T-cell (primary cell): ENCODE results near the gene PSD4. TPM values are rescaled to one million over a fixed set of nuclear protein-coding genes. Genes with fewer than 3 reads are reported as not detected.

ENCODE experiments used
- ATAC-seq, 4 experiments: fragments of 200-7000 bp in 3 of 4; fragments of 150-1000 bp in 1 of 4; cut with Tn5 transposase; replicated peaks in 1 of 4; 1 replicate in 3 of 4; 2 replicates in 1 of 4; pipeline ENCODE4 v1.10.0; 2021; ENCODE audit warnings: moderate library complexity in 3 of 4, mild to moderate bottlenecking in 2 of 4, moderate number of reproducible peaks in 1 of 4
- CTCF ChIA-PET, 2 donors: fragments of 300-600 bp; sonication (Branson Sonifier 250); formaldehyde crosslinking; loops; one replicate each; lab custom pipeline; 2022; ENCODE audit warnings: antibody characterized with exemption in 2 of 2; lab: Charles Lee
- POLR2A ChIA-PET, 2 donors: fragments of 300-600 bp; sonication (Branson Sonifier 250); formaldehyde crosslinking; loops; one replicate each; lab custom pipeline; 2022; ENCODE audit warnings: antibody characterized with exemption in 2 of 2; lab: Charles Lee
- DNase-seq, 35 experiments: peaks; one replicate each; pipeline versions ENCODE4 v3.0.0 to v3.0.0-alpha.2; 2013 to 2023
- H3K27ac ChIP-seq: one replicate; pipeline ENCODE4 v1.5.1; 2013; ENCODE audit warnings: low read length
- H3K27me3 ChIP-seq, 2 experiments: replicated peaks in 1 of 2; 1 replicate in 1 of 2; 2 replicates in 1 of 2; pipeline versions ENCODE4 v1.6.1 to v1.7.0; 2013; ENCODE audit warnings: low read length in 1 of 2, mixed read lengths in 1 of 2; ENCODE audit not compliant: control insufficient read depth in 2 of 2, insufficient read depth in 2 of 2; ENCODE audit errors: extremely low read depth in 1 of 2
- H3K36me3 ChIP-seq, 2 donors: 1 replicate in 1 of 2; 2 replicates in 1 of 2; pipeline versions ENCODE4 v1.6.1 to v1.7.0; 2013; ENCODE audit warnings: low read length in 1 of 2; ENCODE audit not compliant: control insufficient read depth in 2 of 2, insufficient read depth in 1 of 2; ENCODE audit errors: extremely low read depth in 1 of 2
- H3K4me1 ChIP-seq, 2 experiments: 1 replicate in 1 of 2; 2 replicates in 1 of 2; pipeline versions ENCODE4 v1.6.1 to v1.7.0; 2013; ENCODE audit warnings: low read length in 2 of 2, mixed read lengths in 1 of 2; ENCODE audit not compliant: insufficient read depth in 2 of 2, control insufficient read depth in 1 of 2; ENCODE audit errors: extremely low read depth in 1 of 2
- H3K4me3 ChIP-seq, 2 donors: 1 replicate in 1 of 2; 2 replicates in 1 of 2; pipeline versions ENCODE4 v1.5.1 to v1.7.0; 2013; ENCODE audit warnings: mild to moderate bottlenecking in 2 of 2, low read length in 1 of 2, moderate library complexity in 1 of 2; ENCODE audit not compliant: control insufficient read depth in 1 of 2; ENCODE audit errors: extremely low read depth in 1 of 2
- H3K9me3 ChIP-seq: 2 replicates; pipeline ENCODE4 v1.7.0; 2013
- H3K27ac Mint-ChIP-seq, 2 donors: one replicate each; pipeline ENCODE4 v1.8.0; 2020 to 2021; ENCODE audit warnings: mild to moderate bottlenecking in 2 of 2, mixed read lengths in 2 of 2
- H3K27me3 Mint-ChIP-seq, 2 donors: one replicate each; pipeline ENCODE4 v1.8.0; 2021 to 2022; ENCODE audit warnings: mixed read lengths in 2 of 2
- H3K36me3 Mint-ChIP-seq: one replicate; pipeline ENCODE4 v1.8.0; 2021; ENCODE audit warnings: mixed read lengths
- H3K4me1 Mint-ChIP-seq, 3 donors: one replicate each; pipeline ENCODE4 v1.8.0; 2020 to 2022; ENCODE audit warnings: mixed read lengths in 3 of 3, mild to moderate bottlenecking in 1 of 3
- H3K4me3 Mint-ChIP-seq, 3 donors: one replicate each; pipeline ENCODE4 v1.8.0; 2020 to 2022; ENCODE audit warnings: mild to moderate bottlenecking in 3 of 3, mixed read lengths in 3 of 3, moderate library complexity in 3 of 3
- H3K9me3 Mint-ChIP-seq, 3 donors: one replicate each; pipeline ENCODE4 v1.8.0; 2020 to 2022; ENCODE audit warnings: mixed read lengths in 3 of 3
- WGBS: methylation state at CpG from one replicate; pipeline ENCODE4 v1.1.5; 2013; ENCODE audit warnings: missing lambda C conversion rate; ENCODE audit not compliant: insufficient coverage; 5-methylcytosine and 5-hydroxymethylcytosine counted together
- total RNA-seq, 35 experiments: library from RNA in 6 of 35; stranded (reverse) in 6 of 35; fragments of 120-200 nt in 1 of 35; gene quantifications; one replicate each; pipeline versions ENCODE4 v1.2.1 to v1.2.4 and lab custom pipeline; 2013 to 2026

The PSD4 gene
- total RNA-seq, 5 donors from 2014 or later (not counting 1 experiment from before 2014, with no cell fraction given), result 145 to 217 (median 150) TPM

GRCh38 chr2:113197347-113198047 lies 23.7 kb downstream of the PSD4 start:
- H3K4me3 Mint-ChIP-seq, result no peak overlapping the region
- Histone ChIP-seq H3K36me3 (peaks cover 25 to 98% of the 10 kb centered on the region in 2 donors), H3K27ac (no peak overlapping the region), H3K27me3 (no peaks in the 10 kb centered on the region), H3K9me3 (no peaks in the 10 kb centered on the region), H3K4me3 (no peak overlapping the region), H3K4me1 (peaks cover 0 to 22% of the 10 kb centered on the region in 2 experiments)
- peak overlapping the region; percentile 82 for H3K27ac Mint-ChIP-seq
- H3K36me3 Mint-ChIP-seq, result peaks cover 53% of the 10 kb centered on the region
- WGBS, result 94% methylated on average over 13 of the region's 17 CpGs
- POLR2A ChIA-PET, result no interaction called here
- ATAC-seq, result no peak
- no peaks in the 10 kb centered on the region for H3K27me3 Mint-ChIP-seq
- CTCF ChIA-PET, result interaction anchor here (1.4 to 5.1 kb wide), 4 partner anchors 14 to 61 kb away, joined by 3 to 73 read pairs (median 32); partner anchors contain the start of gene PSD4 (in 1 of the 2)
- no peak for DNase-seq
- H3K4me1 Mint-ChIP-seq, result peaks cover 4 to 41% (median 11%) of the 10 kb centered on the region in 3 donors
- no peaks in the 10 kb centered on the region for H3K9me3 Mint-ChIP-seq

DNA sequence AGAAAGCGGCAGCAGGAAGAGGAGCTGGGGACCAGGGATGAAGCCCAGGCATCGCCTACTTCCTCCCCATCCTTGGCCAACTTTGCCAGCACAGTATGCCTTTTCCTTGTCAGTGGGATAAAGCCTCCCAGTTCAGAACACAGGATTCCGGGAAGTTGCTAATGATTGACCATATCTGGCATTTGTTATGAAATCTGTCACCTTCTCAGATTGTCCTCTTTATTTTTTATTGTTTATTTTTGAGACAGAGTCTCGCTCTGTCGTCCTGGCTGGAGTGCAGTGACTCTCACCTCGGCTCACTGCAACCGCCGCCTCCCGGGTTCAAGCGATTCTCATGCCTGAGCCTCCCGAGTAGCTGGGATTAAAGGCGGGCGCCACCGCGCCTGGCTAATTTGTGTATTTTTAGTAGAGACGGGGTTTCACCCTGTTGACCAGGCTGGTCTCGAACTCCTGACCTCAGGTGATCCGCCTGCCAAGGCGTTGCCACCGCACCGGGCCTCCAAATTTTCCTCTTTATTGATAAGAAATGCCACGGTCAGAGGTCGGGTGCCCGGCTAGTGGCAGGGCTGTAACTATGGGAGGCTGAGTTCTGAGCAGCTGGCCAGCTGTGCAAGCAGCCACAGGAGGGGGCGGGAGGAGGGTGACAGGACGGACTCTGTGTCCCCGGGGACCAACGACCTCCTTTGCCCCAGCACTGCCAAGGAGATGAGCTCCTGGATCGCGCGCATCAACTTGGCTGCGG lies 24.4 kb downstream of the PSD4 start:
- Histone ChIP-seq H3K4me3 (no peak overlapping the region), H3K27me3 (no peaks in the 10 kb centered on the region), H3K9me3 (no peaks in the 10 kb centered on the region), H3K36me3 (peaks cover 24 to 96% of the 10 kb centered on the region in 2 donors), H3K27ac (no peak overlapping the region), H3K4me1 (peaks cover 0 to 17% of the 10 kb centered on the region in 2 experiments)
- ATAC-seq (no peak), DNase-seq (no peak)
- peak overlapping the region in 1 of 2 donors; percentile 39 for H3K27ac Mint-ChIP-seq
- POLR2A ChIA-PET, result no interaction called here
- no peaks in the 10 kb centered on the region for H3K9me3 Mint-ChIP-seq
- peaks cover 55% of the 10 kb centered on the region for H3K36me3 Mint-ChIP-seq
- peaks cover 4 to 41% (median 18%) of the 10 kb centered on the region in 3 donors for H3K4me1 Mint-ChIP-seq
- CTCF ChIA-PET, result interaction anchor here (0.6 to 5.1 kb wide), 12 partner anchors 13 to 191 kb away, joined by 3 to 73 read pairs (median 5); partner anchors contain the start of gene PSD4 (in 2 of the 2)
- no peaks in the 10 kb centered on the region for H3K27me3 Mint-ChIP-seq
- no peak overlapping the region for H3K4me3 Mint-ChIP-seq
- WGBS, result 99% methylated on average over 28 of the region's 32 CpGs

DNA sequence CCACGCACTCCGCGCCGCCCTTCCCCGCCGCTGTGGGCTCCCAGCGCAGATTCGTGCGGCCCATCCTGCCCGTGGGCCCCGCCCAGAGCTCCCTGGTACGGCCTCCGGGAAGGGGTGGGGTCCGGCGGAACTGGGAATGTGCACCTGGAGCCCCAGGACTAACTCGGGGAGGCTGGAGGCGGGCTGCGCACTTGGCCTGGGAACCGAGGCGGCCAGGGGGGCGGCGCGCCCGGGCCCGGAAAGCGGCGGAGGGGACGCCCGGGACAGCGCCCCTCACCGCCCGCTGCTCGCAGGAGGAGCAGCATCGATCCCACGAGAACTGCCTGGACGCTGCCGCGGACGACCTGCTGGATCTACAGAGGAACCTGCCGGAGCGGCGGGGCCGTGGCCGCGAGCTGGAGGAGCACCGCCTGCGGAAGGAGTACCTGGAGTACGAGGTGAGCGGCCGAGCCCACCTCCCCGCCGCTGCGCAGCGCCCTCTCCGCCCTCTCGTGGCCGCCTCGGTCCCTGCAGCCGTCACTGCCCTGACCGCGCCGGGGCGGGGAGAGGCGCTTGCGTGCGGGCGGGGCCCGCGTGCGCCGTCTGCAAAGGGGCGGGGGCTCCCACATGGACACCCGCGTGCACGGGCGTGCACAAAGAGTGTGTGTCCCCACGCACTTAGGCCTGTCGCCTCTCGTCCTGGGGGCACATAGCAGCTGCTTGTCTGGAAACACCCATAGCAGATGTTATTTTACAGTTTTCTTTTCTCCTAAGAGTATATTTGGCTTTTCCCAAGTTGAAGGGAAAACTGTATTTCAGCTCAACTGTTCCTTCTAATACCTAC lies 25.2 kb downstream of the PSD4 start:
- WGBS, result 72% methylated on average over 72 of the region's 79 CpGs
- H3K4me3 ChIP-seq, result no peak overlapping the region
- no peaks in the 10 kb centered on the region for H3K27me3 Mint-ChIP-seq

GRCh38 chr2:113200236-113200635 lies 26.5 kb downstream of the PSD4 start:
- POLR2A ChIA-PET, result no interaction called here
- no peaks in the 10 kb centered on the region for H3K9me3 Mint-ChIP-seq
- H3K4me3 ChIP-seq, result no peak overlapping the region
- WGBS, result 93% methylated on average over 3 of the region's 4 CpGs
- no peaks in the 10 kb centered on the region for H3K27me3 Mint-ChIP-seq
- no peaks in the 10 kb centered on the region for H3K27me3 ChIP-seq
- H3K27ac ChIP-seq, result no peak overlapping the region
- ATAC-seq (no peak), DNase-seq (no peak)
- peaks cover 39% of the 10 kb centered on the region for H3K36me3 Mint-ChIP-seq
- H3K36me3 ChIP-seq, result peaks cover 14 to 77% of the 10 kb centered on the region in 2 donors
- H3K9me3 ChIP-seq, result no peaks in the 10 kb centered on the region
- H3K27ac Mint-ChIP-seq, result peak overlapping the region; percentile 59 to 73
- CTCF ChIA-PET, result interaction anchor here (3.4 to 5.1 kb wide), 2 partner anchors 62 to 63 kb away, joined by 34 to 73 read pairs; no protein-coding TSS in a partner anchor
- no peak overlapping the region for H3K4me3 Mint-ChIP-seq
- peaks cover 14 to 36% (median 31%) of the 10 kb centered on the region in 3 donors for H3K4me1 Mint-ChIP-seq
- peaks cover 0 to 32% of the 10 kb centered on the region in 2 experiments for H3K4me1 ChIP-seq

More for the DNA sequence above, 25.2 kb downstream of the PSD4 start:
- H3K4me1 Mint-ChIP-seq, result peaks cover 7 to 39% (median 24%) of the 10 kb centered on the region in 3 donors
- no peaks in the 10 kb centered on the region for H3K9me3 Mint-ChIP-seq
- peaks cover 0 to 20% of the 10 kb centered on the region in 2 experiments for H3K4me1 ChIP-seq
- POLR2A ChIA-PET, result no interaction called here
- peak overlapping the region in 1 of 3 donors; percentile 28 for H3K4me3 Mint-ChIP-seq
- H3K27ac ChIP-seq, result no peak overlapping the region
- peaks cover 49% of the 10 kb centered on the region for H3K36me3 Mint-ChIP-seq
- H3K27ac Mint-ChIP-seq, result peak overlapping the region in 1 of 2 donors; percentile 59
- peaks cover 17 to 88% of the 10 kb centered on the region in 2 donors for H3K36me3 ChIP-seq
- no peaks in the 10 kb centered on the region for H3K9me3 ChIP-seq
- H3K27me3 ChIP-seq, result no peaks in the 10 kb centered on the region
- peak; percentile 70 to 86 (median 80) for ATAC-seq
- DNase-seq, result peak; percentile 15 to 81 (median 66)
- CTCF ChIA-PET, result interaction anchor here (0.6 to 5.1 kb wide), 15 partner anchors 12 to 948 kb away, joined by 3 to 73 read pairs (median 4); partner anchors contain the start of gene PSD4 (in 2 of the 2)

- Histone ChIP-seq H3K36me3 (peaks cover 14 to 71% of the 10 kb centered on the region in 2 donors), H3K9me3 (no peaks in the 10 kb centered on the region), H3K4me3 (no peak overlapping the region), H3K27ac (no peak overlapping the region), H3K27me3 (no peaks in the 10 kb centered on the region), H3K4me1 (peaks cover 0 to 31% of the 10 kb centered on the region in 2 experiments)
- Mint-ChIP-seq H3K36me3 (peaks cover 32% of the 10 kb centered on the region), H3K9me3 (no peaks in the 10 kb centered on the region), H3K4me1 (peaks cover 17 to 31% (median 31%) of the 10 kb centered on the region in 3 donors), H3K4me3 (no peak overlapping the region), H3K27me3 (no peaks in the 10 kb centered on the region), H3K27ac (peak overlapping the region in 1 of 2 donors; percentile 59)
- 98% methylated on average over 9 of the region's 17 CpGs for whole genome bisulfite sequencing
- POLR2A ChIA-PET, result no interaction called here
- ATAC-seq, result no peak
- CTCF ChIA-PET, result interaction anchor here (0.6 to 5.1 kb wide), 3 partner anchors 63 to 185 kb away, joined by 4 to 73 read pairs (median 34); no protein-coding TSS in a partner anchor
- DNase-seq, result no peak
Measured at GRCh38 chr2:113200736-113201490, 27.1 kb downstream of the PSD4 start.
